LNCaP clone FGC (cell line): ENCODE data around the gene POLR1D.

Experiments used
- DNase-seq: peaks from one replicate; pipeline ENCODE4 v3.0.0-alpha.2; 2011; ENCODE audit warnings: low read depth
- H3K4me3 ChIP-seq: 2 replicates; pipeline ENCODE4 v1.5.1; 2011; ENCODE audit warnings: mild to moderate bottlenecking, low read depth, low read length, control low read depth
- CTCF ChIP-seq: IDR thresholded peaks from 2 replicates; pipeline ENCODE4 v1.5.1; 2012; ENCODE audit warnings: mild to moderate bottlenecking; ENCODE audit not compliant: control insufficient read depth, insufficient read depth; ENCODE audit errors: extremely low read depth

Gene POLR1D

DNA sequence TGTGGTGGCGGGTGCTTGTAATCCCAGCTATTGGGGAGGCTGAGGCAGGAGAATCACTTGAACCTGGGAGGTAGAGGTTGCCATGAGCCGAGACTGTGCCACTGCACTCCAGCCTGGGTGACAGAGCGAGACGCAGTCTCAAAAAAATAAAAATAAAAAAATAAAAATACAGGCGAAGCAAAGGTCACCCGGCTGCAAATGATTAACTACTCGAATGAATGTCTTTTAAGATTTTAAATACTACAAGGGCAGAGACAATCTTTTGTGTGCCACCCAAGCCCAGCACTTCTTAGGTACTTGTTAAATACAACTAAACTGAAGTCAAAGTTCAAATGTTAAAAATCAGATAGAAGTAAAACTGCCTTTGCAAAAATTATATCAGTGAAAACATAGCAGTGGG, 8.1 kb upstream of the POLR1D start:
- no peak for TF ChIP-seq CTCF
- H3K4me3 ChIP-seq, result no peak overlapping the region
- DNase-seq, result no peak

GRCh38 chr13:27617881-27618321, 3.8 kb upstream of the POLR1D start:
- peak overlapping the region; percentile 85 for H3K4me3 ChIP-seq
- peak; percentile 87 for DNase-seq
- TF ChIP-seq CTCF, result no peak

GRCh38 chr13:27619093-27619727, 2.5 kb upstream of the POLR1D start:
- peak overlapping the region; percentile 85 for H3K4me3 ChIP-seq
- no peak for TF ChIP-seq CTCF
- no peak for DNase-seq

GRCh38 chr13:27619728-27620376, 1.8 kb upstream of the POLR1D start:
- no peak for DNase-seq
- peak overlapping the region; percentile 85 for H3K4me3 ChIP-seq
- no peak for TF ChIP-seq CTCF

DNA sequence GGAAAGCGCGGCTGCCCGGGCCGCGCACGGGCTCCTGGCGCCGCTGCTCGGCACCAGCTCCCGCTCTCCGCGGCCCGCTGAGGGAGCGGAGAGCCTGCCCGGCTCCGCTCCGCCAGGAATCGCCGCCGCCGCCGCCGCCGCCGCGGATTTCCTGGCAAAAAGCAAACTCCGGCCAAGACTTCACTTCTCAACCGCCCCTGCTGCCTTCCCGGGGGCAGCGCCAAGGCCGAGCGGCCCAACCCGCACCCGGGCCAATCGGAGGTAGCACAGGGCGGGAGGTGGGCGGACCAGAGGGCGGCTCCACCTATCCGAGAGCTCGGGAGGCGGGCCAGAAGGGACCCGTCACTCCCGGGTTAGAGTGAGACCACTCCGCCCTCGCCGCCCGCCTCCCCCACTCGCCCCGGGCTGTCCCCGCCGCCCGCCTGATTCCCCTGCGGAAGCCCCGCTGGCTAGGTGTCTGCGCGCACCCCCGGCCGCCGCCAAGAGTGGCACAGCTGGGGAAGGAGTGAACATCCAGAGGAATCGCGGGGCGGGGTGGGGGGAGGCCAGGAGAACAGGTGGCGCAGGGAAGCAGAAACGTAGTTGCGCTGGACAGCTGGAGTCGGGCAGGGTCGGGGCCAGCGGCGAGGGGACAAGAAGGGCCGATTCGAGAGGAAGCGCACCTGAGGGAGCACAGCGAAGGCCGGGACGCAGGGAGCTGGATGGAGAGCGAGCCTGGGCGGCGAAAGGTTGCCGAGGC, 1.1 kb upstream of the POLR1D start, which contains the start of gene LNX2:
Gene LNX2, minus strand, starts transcription at position 153 of the 739 bp plus-strand sequence. CDS start 38,826 bp downstream, outside the sequence.
- peak; percentile 81 for DNase-seq
- peak within 1 kb of the TSS; percentile 85 for H3K4me3 ChIP-seq
- TF ChIP-seq CTCF, result no peak

GRCh38 chr13:27621116-27621365, 651 bp upstream of the POLR1D start:
- DNase-seq, result no peak
- TF ChIP-seq CTCF, result no peak

More at GRCh38 chr13:27621116-27621365, 651 bp upstream of the POLR1D start:
- peak overlapping the region; percentile 85 for H3K4me3 ChIP-seq
